Measurements from ENCODE around the gene LRP5.

DNA sequence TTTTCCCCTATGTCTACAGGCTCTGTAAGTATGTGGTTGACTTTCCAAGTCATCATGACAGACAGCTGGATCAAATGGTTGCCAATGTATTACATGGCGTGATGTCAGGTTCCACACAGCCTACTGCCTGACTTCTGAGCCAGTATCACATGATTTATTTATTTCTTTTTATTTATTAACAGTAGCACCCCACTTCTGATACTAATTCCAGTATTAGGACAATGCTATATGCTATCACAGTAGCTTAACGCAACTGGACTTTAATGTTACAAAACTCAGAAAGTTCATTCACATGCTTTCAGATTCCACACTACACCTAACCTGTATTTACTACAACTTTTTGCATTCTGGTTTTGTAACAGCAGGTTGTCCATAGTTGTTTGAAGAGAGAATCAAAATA lies 22.9 kb upstream of the LRP5 start:
- TF ChIP-seq POLR2A (IDR thresholded peaks at IDR 0.05) (no peak), EP300 (IDR thresholded peaks at IDR 0.05) (no peak)
- TF ChIP-seq, protein P1, sequence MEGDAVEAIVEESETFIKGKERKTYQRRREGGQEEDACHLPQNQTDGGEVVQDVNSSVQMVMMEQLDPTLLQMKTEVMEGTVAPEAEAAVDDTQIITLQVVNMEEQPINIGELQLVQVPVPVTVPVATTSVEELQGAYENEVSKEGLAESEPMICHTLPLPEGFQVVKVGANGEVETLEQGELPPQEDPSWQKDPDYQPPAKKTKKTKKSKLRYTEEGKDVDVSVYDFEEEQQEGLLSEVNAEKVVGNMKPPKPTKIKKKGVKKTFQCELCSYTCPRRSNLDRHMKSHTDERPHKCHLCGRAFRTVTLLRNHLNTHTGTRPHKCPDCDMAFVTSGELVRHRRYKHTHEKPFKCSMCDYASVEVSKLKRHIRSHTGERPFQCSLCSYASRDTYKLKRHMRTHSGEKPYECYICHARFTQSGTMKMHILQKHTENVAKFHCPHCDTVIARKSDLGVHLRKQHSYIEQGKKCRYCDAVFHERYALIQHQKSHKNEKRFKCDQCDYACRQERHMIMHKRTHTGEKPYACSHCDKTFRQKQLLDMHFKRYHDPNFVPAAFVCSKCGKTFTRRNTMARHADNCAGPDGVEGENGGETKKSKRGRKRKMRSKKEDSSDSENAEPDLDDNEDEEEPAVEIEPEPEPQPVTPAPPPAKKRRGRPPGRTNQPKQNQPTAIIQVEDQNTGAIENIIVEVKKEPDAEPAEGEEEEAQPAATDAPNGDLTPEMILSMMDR (IDR thresholded peaks at IDR 0.05) = no peak
